ENCODE measurements around the gene SIRT5.

DNA sequence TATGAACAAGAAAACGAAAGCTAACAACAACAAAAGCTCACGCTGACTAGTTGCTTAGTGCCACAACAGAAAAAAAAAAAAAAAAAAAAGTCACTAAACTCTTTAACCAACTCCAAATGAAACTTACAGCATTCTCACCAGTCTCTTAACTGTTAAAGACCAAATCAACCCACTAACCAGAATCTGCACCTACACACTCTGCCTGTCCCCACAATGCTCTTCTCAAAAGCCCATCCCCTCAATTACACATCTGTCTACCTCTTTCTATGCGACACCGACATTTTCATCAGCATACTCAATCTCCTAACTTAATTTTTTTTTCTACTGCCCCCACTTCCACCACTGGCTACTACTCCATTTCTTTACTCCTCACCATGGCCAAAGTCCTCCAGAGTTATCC is 75.0 kb downstream of the SIRT5 start:
- TF ChIP-seq, protein P1, sequence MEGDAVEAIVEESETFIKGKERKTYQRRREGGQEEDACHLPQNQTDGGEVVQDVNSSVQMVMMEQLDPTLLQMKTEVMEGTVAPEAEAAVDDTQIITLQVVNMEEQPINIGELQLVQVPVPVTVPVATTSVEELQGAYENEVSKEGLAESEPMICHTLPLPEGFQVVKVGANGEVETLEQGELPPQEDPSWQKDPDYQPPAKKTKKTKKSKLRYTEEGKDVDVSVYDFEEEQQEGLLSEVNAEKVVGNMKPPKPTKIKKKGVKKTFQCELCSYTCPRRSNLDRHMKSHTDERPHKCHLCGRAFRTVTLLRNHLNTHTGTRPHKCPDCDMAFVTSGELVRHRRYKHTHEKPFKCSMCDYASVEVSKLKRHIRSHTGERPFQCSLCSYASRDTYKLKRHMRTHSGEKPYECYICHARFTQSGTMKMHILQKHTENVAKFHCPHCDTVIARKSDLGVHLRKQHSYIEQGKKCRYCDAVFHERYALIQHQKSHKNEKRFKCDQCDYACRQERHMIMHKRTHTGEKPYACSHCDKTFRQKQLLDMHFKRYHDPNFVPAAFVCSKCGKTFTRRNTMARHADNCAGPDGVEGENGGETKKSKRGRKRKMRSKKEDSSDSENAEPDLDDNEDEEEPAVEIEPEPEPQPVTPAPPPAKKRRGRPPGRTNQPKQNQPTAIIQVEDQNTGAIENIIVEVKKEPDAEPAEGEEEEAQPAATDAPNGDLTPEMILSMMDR (IDR thresholded peaks at IDR 0.05; ENCODE audit: insufficient read depth, low read length): no peak
- TF ChIP-seq SPI1 (IDR thresholded peaks at IDR 0.05; ENCODE audit: borderline replicate concordance, low read depth): no peak

All from HL-60 (cell line).